H9 (cell line): ENCODE measurements around the gene SDC3. TPM values are rescaled to one million over a fixed set of nuclear protein-coding genes. Genes with fewer than 3 reads are reported as not detected.

Experiments used
- DNase-seq: peaks from one replicate; pipeline ENCODE4 v3.0.0-alpha.2; 2017
- H2AFZ ChIP-seq: one replicate; pipeline ENCODE4 v1.6.1; 2013; ENCODE audit warnings: mild to moderate bottlenecking, low read length, control low read depth, moderate library complexity
- H2AK5ac ChIP-seq: 2 replicates; pipeline ENCODE4 v1.6.1; 2013; ENCODE audit warnings: low read length, control low read depth, mixed read lengths; ENCODE audit not compliant: insufficient read length
- H2BK120ac ChIP-seq: one replicate; pipeline ENCODE4 v1.6.1; 2013; ENCODE audit warnings: low read depth, mild to moderate bottlenecking, low read length, control low read depth, inconsistent platforms; ENCODE audit not compliant: poor library complexity, severe bottlenecking
- H2BK12ac ChIP-seq: 2 replicates; pipeline ENCODE4 v1.6.1; 2013; ENCODE audit warnings: low read length, control low read depth, mixed read lengths, low read depth; ENCODE audit not compliant: insufficient read length
- H2BK15ac ChIP-seq: 2 replicates; pipeline ENCODE4 v1.6.1; 2013; ENCODE audit warnings: low read depth, low read length, control low read depth
- H2BK20ac ChIP-seq: one replicate; pipeline ENCODE4 v1.6.1; 2013; ENCODE audit warnings: low read depth, mild to moderate bottlenecking, low read length, control low read depth, inconsistent platforms; ENCODE audit not compliant: poor library complexity, severe bottlenecking
- H2BK5ac ChIP-seq: 2 replicates; pipeline ENCODE4 v1.6.1; 2013; ENCODE audit warnings: low read length, control low read depth, mixed read lengths; ENCODE audit not compliant: insufficient read length
- H3K14ac ChIP-seq: 2 replicates; pipeline ENCODE4 v1.6.1; 2013; ENCODE audit warnings: low read length, control low read depth; ENCODE audit not compliant: insufficient read depth
- H3K18ac ChIP-seq: 2 replicates; pipeline ENCODE4 v1.6.1; 2013; ENCODE audit warnings: low read depth, mild to moderate bottlenecking, mixed read lengths, low read length, control low read depth; ENCODE audit not compliant: insufficient read length
- H3K23ac ChIP-seq: 2 replicates; pipeline ENCODE4 v1.6.1; 2013; ENCODE audit warnings: low read length, control low read depth, mixed read lengths, low read depth; ENCODE audit not compliant: insufficient read length
- H3K23me2 ChIP-seq: 2 replicates; pipeline ENCODE4 v1.6.1; 2013; ENCODE audit warnings: low read depth, mild to moderate bottlenecking, mixed read lengths, low read length, control low read depth; ENCODE audit not compliant: insufficient read length, poor library complexity, severe bottlenecking
- H3K27ac ChIP-seq: 2 replicates; pipeline ENCODE4 v1.5.1; 2013; ENCODE audit warnings: low read length, control low read depth, mixed read lengths, low read depth; ENCODE audit not compliant: insufficient read length
- H3K27me3 ChIP-seq: 2 replicates; pipeline ENCODE4 v1.6.1; 2013; ENCODE audit warnings: low read length, control low read depth, inconsistent platforms; ENCODE audit not compliant: insufficient read depth
- H3K4ac ChIP-seq: 2 replicates; pipeline ENCODE4 v1.6.1; 2013; ENCODE audit warnings: low read depth, mild to moderate bottlenecking, control low read depth, inconsistent platforms, low read length, moderate library complexity
- H3K4me1 ChIP-seq: 2 replicates; pipeline ENCODE4 v1.6.1; 2013; ENCODE audit warnings: low read length, control low read depth, inconsistent platforms; ENCODE audit not compliant: insufficient read depth
- H3K4me2 ChIP-seq: 2 replicates; pipeline ENCODE4 v1.6.1; 2013; ENCODE audit warnings: low read length, control low read depth, mixed read lengths; ENCODE audit not compliant: insufficient read length, insufficient read depth
- H3K56ac ChIP-seq: 2 replicates; pipeline ENCODE4 v1.6.1; 2013; ENCODE audit warnings: low read depth, mild to moderate bottlenecking, mixed read lengths, low read length, control low read depth; ENCODE audit not compliant: insufficient read length
- H3K79me1 ChIP-seq: 2 replicates; pipeline ENCODE4 v1.6.1; 2013; ENCODE audit warnings: low read depth, mild to moderate bottlenecking, moderate library complexity, low read length, control low read depth, inconsistent platforms; ENCODE audit not compliant: insufficient read depth, poor library complexity, severe bottlenecking
- H3K79me2 ChIP-seq: 2 replicates; pipeline ENCODE4 v1.6.1; 2013; ENCODE audit warnings: low read length, control low read depth, inconsistent platforms; ENCODE audit not compliant: insufficient read depth
- H3K9ac ChIP-seq: 2 replicates; pipeline ENCODE4 v1.6.1; 2013; ENCODE audit warnings: low read length, control low read depth, mixed read lengths; ENCODE audit not compliant: insufficient read length; ENCODE audit errors: extremely low read depth
- H3K9me3 ChIP-seq: one replicate; pipeline ENCODE4 v1.6.1; 2013; ENCODE audit warnings: low read depth, low read length, inconsistent platforms; ENCODE audit not compliant: control insufficient read depth
- H3T11ph ChIP-seq: one replicate; pipeline ENCODE4 v1.6.1; 2013; ENCODE audit warnings: mild to moderate bottlenecking, low read length, control low read depth, inconsistent platforms
- H4K20me1 ChIP-seq: one replicate; pipeline ENCODE4 v1.6.1; 2013; ENCODE audit not compliant: control insufficient read depth, insufficient read length, insufficient read depth
- H4K5ac ChIP-seq: 2 replicates; pipeline ENCODE4 v1.6.1; 2013; ENCODE audit warnings: low read depth, mild to moderate bottlenecking, mixed read lengths, low read length, control low read depth; ENCODE audit not compliant: insufficient read length
- H4K8ac ChIP-seq: replicated peaks from 2 replicates; pipeline ENCODE4 v1.6.1; 2013; ENCODE audit warnings: low read length, control low read depth, mixed read lengths, low read depth; ENCODE audit not compliant: insufficient read length
- H4K91ac ChIP-seq: 2 replicates; pipeline ENCODE4 v1.6.1; 2013; ENCODE audit warnings: low read depth, mild to moderate bottlenecking, moderate library complexity, mixed read lengths, low read length, control low read depth; ENCODE audit not compliant: insufficient read length
- H3K27ac Mint-ChIP-seq, 3 experiments: 2 replicates in 2 of 3; 3 replicates in 1 of 3; pipeline ENCODE4 v1.8.0; 2020 to 2021; ENCODE audit warnings: mixed read lengths in 3 of 3, mild to moderate bottlenecking in 1 of 3, moderate library complexity in 1 of 3
- H3K27me3 Mint-ChIP-seq: 2 replicates; pipeline ENCODE4 v1.8.0; 2021; ENCODE audit warnings: low read depth, mild to moderate bottlenecking, moderate library complexity, mixed read lengths
- H3K36me3 Mint-ChIP-seq, 3 experiments: 2 replicates in 2 of 3; 3 replicates in 1 of 3; pipeline ENCODE4 v1.8.0; 2020 to 2021; ENCODE audit warnings: low read depth in 3 of 3, mixed read lengths in 3 of 3; ENCODE audit not compliant: insufficient read depth in 1 of 3
- H3K4me1 Mint-ChIP-seq, 2 experiments: 2 replicates each; pipeline ENCODE4 v1.8.0; 2020; ENCODE audit warnings: mixed read lengths in 2 of 2
- H3K4me3 Mint-ChIP-seq, 2 experiments: 2 replicates in 1 of 2; 3 replicates in 1 of 2; pipeline ENCODE4 v1.8.0; 2020 to 2021; ENCODE audit warnings: mild to moderate bottlenecking in 2 of 2, mixed read lengths in 2 of 2, moderate library complexity in 1 of 2
- H3K9me3 Mint-ChIP-seq, 2 experiments: 2 replicates in 1 of 2; 3 replicates in 1 of 2; pipeline ENCODE4 v1.8.0; 2020; ENCODE audit warnings: mild to moderate bottlenecking in 2 of 2, mixed read lengths in 2 of 2, moderate library complexity in 1 of 2
- CTCF ChIP-seq: fragments of 200-600 bp; sonication (generic); conservative IDR thresholded peaks from 3 replicates; pipeline ENCODE4 v1.8.0; 2021; ENCODE audit warnings: antibody characterized with exemption, mild to moderate bottlenecking
- WGBS: extraction: QIAGEN DNeasy Blood & Tissue Kit; methylation state at CpG from one replicate; pipeline ENCODE4 v1.1.7; 2013; ENCODE audit warnings: missing lambda C conversion rate, low lambda C conversion rate, mixed read lengths; ENCODE audit not compliant: insufficient read length; ENCODE audit errors: extremely low coverage; 5-methylcytosine and 5-hydroxymethylcytosine counted together
- total RNA-seq: library from RNA; stranded (reverse); gene quantifications from 2 replicates; pipeline ENCODE4 v1.2.1, GENCODE V29; 2021

The SDC3 gene
- total RNA-seq, 1 experiment from 2014 or later: 25.9 TPM

GRCh38 chr1:30900931-30901560 is 7.5 kb downstream of the SDC3 start:
- Histone ChIP-seq H2BK20ac (no peak overlapping the region), H3K4ac (no peak overlapping the region), H3K9ac (no peak overlapping the region), H3K23me2 (no peaks in the 10 kb centered on the region), H2BK120ac (no peak overlapping the region), H4K20me1 (peaks cover 2% of the 10 kb centered on the region), H2BK12ac (no peak overlapping the region), H3K27me3 (no peaks in the 10 kb centered on the region), H3K9me3 (no peaks in the 10 kb centered on the region), H2BK15ac (no peak overlapping the region), H3K4me1 (no peaks in the 10 kb centered on the region; the same call in 1 of the 2 replicates), H3K27ac (no peak overlapping the region), H3K79me1 (no peaks in the 10 kb centered on the region), H3K4me2 (no peak overlapping the region), H3K14ac (no peak overlapping the region), H2AFZ (no peak overlapping the region), H4K8ac (no peak overlapping the region), H4K91ac (no peak overlapping the region), H3T11ph (no peak overlapping the region), H3K56ac (no peak overlapping the region), H3K79me2 (0 out of 2 replicates have a peak, but pooled peaks cover 2% of the 10 kb centered on the region), H2BK5ac (no peak overlapping the region), H3K23ac (no peak overlapping the region), H4K5ac (no peak overlapping the region), H3K18ac (no peak overlapping the region), H2AK5ac (no peak overlapping the region)
- Mint-ChIP-seq H3K4me3 (no peak overlapping the region), H3K27ac (no peak overlapping the region; a peak in 1 of 7 replicates), H3K36me3 (no peaks in the 10 kb centered on the region), H3K4me1 (peaks cover 27 to 45% of the 10 kb centered on the region in 2 experiments), H3K9me3 (no peaks in the 10 kb centered on the region), H3K27me3 (peaks cover 3% of the 10 kb centered on the region; the same call in 1 of the 2 replicates)
- WGBS: no CpG with 5 or more reads among the region's 3 CpGs
- TF ChIP-seq CTCF: no peak
- DNase-seq: no peak
